ENCODE data around the gene DRGX.
A peak's percentile ranks its signal among the peaks of the same experiment; 100 is the strongest.

Gene DRGX

DNA sequence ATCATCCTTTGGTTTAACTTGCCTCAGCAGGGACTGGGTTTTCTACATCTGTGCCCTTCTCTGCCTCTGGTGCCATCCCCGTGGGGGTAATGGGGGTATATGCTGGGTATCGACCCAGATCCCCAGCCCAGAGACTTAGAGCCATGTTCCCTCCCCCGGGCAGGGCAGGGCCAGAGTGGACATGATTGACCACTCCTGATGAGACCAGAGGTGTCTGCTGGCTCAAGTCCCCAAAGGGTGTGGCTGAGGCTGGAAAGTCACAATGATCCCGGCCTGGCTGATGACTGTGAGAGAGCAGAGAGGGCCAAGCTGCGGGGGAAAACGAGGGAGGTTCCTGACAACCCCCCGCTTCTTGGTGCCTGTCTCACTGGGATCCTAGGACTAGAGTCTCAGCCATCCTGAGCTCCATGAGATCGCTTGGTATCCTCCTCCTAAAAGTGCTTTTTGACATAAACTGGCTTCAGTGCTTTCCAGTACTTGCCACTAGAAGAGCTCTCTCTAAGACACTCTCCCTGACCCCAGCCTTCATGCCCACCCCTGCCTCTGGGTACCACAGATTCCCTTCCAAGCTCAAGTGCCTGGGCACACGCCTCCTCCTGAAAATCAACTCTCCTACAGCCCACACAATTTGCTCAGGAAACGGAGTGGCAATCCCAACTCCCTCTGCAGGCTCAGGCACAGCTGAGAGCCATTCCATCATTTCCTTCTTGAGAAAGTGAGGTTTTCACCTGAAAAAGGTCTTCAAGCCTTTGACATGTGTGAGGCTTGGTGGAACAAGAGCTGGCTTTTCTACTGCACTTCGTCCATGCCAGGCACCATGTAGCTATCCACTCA lies 33.9 kb downstream of the DRGX start:
- no peak for DNase-seq (ENCODE audit: low read depth)

DNA sequence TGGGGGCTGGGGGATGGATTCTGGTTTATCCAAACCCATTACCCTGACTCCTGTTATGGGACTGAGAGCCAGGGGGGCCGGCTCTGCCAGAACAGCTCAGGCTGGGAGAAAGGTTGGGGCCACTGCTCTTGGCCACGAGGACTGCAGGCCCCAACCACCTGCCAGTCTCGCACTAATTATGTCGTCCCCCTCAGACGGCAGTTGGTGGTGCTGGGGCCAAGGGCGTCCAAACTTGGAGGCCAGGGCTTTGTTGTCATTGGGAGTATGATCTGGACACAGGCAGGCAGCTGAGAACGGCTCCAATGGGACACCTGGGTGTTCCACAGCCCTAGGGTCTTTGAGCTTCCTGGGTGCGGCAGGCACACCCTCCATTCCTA lies 34.7 kb downstream of the DRGX start:
- no peak for DNase-seq (ENCODE audit: low read depth)

DNA sequence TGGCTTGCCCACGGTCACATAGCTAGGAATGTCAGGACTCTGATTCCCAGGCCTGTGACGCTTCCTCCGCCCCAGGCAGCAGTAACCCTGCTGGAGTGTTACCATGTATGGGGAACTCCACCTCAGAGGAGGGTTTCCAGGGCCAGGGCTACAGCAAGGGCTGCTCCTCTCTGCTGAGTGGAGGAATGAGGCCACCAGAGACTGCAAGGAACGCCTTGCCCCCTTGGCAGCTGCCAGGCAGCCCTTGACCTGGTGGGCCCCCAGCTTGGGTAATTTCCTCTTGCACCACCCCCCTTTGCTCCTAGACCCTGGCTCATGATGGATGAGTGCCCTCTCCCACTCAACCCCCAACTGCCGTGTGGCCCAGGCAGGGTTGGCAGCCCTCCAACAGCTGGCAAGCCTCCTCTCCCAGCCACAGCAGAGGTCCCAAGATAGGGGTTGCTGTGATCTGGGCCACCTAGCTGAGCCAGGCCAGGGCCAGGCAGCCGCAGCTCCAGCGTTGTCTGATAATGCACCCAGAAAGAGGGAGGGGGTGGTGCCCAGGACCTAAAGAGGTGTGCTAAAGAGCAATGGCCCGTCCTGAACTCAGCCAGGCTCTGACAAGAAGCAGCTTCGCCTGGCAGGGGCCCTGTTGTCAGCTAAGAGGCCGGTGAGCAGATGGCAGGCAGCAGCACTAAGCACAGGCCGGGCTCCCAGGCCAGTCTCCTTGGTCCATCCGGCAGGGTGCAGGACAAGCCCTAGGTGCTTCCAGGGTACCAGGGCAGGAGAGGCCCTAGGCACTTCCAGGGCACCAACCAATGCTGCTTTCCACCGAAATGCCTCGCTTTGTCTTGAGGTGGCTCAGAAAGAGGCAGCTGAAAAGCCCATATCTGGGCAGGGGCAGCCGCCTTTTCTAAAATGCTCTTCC lies 35.4 kb downstream of the DRGX start:
- DNase-seq (ENCODE audit: low read depth), result no peak

DNA sequence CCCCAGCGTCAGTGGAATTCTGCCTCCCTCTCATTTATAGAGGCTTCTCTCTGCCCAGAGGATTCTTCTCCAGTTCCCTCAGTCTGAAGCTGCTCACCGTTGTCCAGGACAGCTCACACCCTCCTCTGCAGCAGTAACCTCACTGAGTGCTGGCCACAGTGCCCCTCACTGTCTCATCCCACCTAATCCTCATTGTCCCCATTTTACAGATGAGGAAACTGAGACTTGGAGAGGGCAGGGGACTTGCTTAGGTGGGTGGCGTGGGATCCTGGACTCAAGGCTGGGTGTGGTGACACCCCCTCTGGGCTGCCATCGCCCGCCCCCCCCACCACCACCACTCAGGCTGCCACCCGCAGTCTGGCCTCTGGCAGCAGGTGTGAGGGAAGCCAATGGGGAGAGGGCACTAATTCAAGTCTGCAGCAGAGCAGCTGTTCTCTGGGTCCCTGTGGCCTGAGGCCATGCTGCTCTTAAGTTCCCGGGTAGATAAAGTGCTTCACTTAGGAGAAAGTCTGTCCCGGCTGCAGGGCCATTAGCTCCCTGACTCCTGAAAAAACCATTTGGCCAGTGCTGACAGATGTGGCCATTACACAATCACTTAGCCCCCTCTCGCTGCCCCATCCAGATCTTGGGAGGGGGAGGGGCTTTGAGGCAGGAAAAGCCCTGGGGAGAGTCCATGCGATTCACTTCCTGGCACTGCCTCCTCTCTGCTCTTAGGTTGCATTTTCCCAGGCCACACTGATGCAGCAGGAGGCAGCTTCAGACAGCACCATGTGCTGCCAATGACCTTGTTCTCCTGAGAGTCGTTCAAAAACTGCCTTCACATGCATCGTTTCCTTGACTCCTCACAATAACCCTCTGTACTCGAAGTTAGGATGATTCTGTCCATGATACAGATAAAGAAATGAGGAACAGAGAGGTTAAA lies 36.3 kb downstream of the DRGX start:
- peak; percentile 3 for DNase-seq (ENCODE audit: low read depth)

DNA sequence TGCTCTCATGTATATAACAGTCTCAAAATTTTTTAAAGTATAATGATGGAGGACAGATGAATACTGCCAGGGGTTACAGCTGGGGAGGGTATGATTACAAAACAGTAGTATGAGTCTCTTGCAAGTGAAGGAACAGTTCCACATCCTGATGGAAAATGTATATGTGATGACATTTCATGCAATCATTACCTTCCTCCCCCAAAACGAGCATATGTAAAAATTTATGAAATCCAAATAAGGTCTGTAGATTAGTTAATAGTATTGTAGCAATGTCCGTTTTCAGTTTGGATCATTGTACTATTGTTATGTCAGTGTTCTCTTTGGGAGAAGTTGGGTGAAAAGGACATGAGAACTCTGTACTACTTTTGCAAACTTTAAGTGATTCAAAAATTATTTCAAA lies 38.0 kb downstream of the DRGX start:
- no peak for DNase-seq (ENCODE audit: low read depth)

DNA sequence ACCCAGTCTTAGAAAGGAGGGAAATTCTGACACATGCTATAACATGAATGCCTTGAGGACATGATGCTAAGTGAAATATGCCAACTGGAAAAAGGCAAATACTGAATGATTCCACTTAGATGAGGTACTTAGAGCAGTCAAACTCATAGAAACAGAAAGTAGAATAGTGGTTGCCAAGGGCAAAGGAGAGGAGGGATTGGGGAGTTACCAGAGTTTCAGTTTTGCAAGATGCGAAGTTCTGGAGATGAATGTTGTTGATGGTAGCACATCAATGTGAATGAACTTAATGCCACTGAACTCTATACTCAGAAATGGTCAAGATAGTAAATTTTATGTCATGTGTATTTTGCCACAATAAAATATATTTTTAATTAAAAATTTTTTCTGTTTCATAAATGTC lies 38.9 kb downstream of the DRGX start:
- DNase-seq (ENCODE audit: low read depth), result no peak

DNA sequence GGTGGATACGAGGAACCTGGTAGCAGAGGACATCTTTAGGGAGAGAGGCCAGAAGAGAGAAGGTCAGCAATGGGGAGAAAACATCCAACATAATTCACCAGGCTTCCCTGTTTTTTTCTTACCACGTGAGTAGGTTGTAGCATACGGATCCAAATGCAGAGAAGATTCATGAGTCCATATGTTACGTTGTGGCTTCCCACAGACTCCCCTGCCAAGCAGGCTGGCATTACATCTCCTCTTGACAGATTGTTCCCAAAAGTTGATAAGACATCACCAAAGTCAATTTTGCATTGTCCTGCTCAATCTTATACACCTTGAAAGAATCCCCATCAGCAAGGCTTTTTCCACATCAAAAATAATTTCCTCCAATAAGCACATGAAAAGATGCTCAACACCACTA lies 39.7 kb downstream of the DRGX start:
- no peak for DNase-seq (ENCODE audit: low read depth)

DNA sequence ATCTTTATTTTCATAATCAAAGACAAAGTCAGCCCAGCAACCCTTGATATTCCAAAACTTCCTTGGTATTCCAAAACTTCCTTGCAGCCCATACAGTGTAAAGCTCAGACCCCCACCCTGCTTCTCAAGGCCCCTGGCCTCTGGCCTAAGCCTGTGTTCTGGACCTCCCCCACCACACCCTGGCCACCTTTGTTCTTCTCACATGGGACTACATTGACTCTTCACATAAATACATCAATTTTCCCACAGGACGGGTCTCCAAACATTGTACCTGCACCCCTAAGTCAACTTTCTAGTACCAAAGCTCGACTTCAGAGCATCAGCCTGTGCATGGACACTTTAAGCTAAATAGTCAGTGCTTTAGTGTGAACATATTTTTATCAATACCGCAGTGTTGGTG lies 40.7 kb downstream of the DRGX start:
- no peak for DNase-seq (ENCODE audit: low read depth)

DNA sequence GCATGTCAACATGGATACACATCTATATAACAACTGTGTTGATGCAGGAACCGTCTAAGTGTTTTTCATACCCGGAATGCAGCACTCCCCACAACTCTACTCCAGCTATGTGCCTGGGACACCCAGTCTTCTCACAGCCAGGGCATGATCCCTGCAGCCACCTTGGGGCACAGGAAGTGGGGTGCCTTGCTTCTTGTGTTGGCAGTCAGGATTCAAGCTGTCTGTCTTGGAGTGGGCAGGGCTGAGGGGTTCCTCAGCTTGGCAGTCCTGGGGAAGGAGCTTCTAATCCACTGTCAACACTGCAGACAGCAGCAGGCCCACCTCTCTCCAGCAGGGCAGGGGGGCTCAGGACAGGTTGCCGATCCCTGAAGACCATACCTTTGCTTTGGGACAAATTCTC lies 41.3 kb downstream of the DRGX start:
- no peak for DNase-seq (ENCODE audit: low read depth)

DNA sequence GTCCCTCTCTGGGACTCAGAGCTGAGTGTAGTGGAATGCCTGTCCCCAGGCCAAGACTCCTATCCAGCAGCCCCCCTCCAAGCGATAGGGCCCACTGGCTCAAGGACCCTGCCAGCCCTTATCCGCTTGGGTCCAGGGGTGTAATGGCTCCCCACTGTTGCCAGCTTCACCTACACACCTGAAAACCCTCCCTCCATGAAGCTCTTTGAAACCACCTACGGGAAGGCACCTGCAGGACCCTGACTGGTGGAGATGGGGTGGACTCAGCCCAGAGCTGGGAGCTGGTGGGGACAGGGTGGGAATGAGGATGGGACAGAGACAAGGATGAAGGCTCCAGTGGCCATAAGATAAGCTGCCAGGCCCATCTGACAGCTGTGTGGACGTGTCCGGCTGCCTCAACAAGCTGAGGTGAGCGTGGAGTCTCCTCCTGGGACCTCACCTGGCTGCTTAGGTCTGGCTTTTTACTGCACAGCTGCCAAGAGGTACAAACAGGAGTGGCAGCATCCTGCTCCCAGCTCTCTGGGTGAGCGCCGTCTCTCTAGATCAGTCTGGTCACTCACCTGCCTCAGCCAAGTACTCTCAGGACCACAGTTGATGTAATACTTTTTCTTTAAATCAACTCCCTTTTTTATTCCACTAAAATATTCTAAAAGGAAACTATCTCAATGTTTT lies 41.9 kb downstream of the DRGX start:
- no peak for DNase-seq (ENCODE audit: low read depth)

DNA sequence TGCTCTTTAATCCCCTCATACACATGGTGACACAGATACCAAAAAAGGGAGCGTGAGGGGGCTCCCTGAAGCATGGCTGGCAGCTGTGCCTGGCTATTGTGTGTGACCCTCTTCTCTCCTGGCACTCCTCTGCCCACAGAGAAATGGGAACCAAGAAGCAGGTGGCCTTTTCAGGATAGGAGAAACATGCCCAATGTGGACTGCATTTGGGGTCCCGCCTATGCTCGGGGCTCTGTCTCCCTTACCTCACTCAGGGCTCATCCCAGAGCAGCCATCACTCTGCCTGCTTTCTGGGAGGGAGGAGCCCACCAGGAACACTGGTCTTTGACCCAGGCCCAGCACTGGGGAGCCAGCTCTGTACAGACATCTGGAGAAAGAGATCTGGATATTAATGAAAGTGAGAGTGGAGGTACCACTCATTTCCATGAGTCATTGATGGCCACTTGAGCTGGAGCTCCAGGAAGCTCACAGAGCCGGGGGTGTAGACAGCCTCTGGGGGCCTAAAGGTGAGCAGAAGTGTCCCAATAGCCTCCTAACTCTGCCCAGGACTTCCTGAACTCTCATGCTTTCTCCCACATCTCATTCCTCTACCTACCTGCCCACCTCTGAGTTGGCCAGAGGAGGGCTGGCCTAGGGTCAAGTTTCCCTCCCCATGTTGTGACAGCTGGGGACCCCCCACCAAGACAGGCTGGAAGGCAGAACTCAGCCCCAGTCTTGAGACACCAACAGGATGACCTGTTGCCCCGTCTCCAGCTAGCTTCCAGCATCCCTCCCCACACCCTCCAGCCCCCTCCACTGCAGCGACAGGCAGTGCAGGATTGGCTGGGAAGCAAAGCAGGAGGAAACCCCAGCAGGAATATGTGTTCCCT lies 42.6 kb downstream of the DRGX start:
- no peak for DNase-seq (ENCODE audit: low read depth)

DNA sequence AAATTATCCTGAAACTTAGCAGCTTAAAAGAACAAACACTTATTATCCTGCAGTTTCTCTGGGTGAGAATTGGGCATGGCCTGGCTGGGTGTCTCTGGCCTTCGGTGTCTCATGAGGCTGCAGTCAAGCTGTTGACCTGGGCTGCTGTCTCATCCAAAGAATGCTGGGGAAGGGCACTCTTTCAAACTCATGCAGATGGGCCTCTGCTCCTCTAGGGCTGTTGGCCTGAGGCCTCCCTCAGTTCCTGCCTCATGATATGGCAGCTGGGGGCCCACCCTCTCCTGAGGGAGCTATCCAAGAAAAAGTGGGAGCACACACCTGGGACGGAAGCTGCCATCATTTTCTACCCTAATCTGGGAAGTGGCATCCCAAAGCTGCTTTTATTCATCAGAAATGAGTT lies 43.6 kb downstream of the DRGX start:
- no peak for DNase-seq (ENCODE audit: low read depth)

DNA sequence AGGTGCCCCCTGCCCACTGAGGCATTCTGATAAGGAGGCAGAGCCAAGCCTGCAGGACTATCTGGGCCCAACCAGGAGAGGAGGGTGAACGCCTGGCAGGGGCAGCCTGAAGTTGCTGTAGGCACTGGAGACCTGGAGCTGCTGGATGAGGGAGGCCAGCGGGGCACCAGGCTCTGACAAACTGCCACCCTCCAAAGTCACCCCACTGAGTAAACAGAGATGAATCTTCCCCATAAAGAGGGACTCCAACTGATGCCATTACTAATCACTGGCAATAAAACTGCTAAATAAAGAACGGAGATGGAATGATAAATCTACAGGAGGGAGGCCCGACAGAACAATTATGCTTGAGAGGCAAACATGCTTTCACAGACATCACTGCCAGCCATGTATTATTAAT lies 44.2 kb downstream of the DRGX start:
- no peak for DNase-seq (ENCODE audit: low read depth)

DNA sequence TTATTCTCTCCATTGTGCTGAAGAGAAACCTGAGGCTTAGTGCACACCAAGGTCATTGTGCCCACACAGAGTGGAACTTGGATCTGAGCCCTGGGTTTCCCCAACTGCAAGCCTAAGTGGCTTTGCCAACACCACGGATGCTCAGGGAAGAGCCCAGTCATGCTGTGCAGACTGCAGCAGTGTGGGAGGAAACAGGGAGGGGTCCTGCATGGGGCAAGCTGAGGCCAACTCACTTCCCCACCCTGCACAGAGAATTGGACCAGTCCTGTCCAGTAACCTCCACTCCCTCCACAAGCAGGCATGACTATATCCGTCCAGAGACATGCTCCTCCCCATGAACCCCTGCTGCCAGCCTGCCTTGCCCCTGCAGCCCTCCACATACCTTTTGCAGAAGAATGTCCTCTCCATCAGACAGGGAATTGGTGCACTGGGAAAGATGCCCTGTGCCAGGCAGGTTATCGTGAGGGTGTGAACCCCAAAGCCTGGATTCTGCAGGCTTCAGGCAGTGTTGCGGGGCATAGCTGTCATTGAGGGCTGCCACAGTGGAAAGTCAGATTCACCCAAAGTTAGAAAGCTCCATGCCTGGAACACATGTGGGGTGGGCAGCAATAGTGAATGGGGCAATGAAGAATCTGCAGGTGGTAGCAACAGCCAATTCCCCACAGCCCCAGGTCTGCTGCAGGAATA lies 44.9 kb downstream of the DRGX start:
- DNase-seq (ENCODE audit: low read depth), result no peak

DNA sequence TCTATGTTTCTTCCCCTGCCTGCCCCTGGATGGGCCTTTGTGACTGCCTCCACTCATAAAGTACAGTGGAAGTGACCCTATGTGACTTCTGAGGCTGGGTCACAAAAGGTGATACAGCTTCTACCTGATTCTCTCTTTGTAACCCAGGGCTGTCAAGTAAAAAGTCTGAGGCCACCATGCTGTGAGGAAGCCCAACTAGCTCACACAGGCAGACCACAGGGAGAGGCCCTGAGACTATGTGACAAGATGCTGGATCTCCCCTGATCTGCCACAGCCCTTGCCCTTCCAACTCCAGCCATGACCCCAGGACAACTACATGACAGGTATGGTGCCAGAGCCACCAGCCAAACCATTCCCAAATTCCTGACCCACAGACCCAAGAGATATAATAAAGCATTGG lies 45.8 kb downstream of the DRGX start:
- DNase-seq (ENCODE audit: low read depth), result no peak

DNA sequence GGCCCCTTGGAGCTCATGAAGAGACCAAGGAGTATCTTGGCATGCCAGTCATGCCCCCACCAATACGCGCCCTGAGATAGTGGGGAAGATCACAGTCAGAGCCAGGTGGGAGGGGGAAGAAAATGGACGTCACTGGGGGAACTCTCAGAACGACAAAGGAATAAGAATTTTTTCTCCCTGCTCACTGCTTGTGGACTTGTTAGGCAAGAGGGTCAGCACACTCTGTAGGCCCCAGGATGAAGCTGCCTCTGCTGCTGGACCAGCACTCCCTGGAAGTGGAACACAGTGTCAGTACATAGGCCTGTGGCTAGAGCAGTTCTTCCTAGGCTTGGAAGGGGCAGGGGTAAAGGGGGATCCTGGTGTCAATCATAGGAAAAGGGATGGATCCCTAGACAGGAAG lies 46.5 kb downstream of the DRGX start:
- DNase-seq (ENCODE audit: low read depth), result no peak

DNA sequence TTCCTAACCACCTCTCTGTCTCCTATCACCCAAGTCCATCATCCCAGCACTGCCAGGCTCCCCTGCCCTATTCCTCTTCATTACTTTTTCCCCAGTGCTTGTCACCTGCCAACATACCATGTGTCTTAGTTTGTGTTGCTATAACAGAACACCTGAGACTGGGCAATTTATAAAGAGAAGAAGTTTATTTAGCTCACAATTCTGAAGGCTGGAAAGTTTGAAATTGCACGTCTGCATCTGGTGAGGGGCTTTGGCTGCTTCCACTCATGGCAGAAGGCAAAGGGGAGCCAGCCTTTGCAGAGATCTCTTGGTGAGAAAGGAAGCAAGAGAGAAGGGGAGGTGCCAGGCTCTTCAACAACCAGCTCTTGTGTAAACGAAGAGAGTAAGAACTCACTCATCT lies 47.3 kb downstream of the DRGX start:
- DNase-seq (ENCODE audit: low read depth), result no peak

DNA sequence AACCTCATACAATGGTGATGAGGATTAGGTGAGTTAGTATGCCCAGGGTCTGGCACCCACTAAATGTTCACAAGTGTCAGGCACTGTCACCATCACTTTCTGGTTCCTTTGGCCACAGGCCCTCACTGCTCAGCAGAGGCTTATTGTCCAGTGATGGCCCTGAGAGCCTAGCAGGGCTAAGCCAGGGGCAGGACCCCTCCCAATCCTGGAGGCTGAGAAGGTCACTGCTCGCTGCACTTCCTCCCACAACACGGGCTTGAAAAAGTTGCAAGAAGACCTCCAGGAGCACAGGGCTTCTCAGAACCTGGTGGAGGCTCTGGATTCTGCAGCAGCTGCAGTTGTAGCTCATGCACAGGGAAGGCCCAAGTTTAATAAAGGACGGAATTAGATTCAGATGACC lies 48.1 kb downstream of the DRGX start:
- DNase-seq (ENCODE audit: low read depth), result no peak

DNA sequence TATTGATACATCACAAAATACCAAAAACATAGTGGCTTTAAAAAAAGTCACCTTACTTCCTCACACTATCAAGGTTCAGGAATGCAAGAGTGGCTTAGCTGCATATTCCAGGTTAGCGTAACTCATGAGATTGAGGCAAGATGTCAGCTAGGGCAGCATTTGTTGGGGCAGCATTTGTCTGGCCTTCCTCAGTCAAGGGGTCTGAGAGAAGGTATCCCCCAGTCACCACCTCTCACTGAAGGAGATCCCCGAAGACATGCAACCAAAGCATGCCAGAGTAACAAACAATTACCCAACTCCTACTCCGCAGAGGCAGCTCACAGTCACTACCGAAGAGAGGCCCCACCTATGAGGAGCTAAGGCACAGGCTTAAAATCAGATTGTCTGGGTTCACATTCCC lies 48.5 kb downstream of the DRGX start:
- no peak for DNase-seq (ENCODE audit: low read depth)

DNA sequence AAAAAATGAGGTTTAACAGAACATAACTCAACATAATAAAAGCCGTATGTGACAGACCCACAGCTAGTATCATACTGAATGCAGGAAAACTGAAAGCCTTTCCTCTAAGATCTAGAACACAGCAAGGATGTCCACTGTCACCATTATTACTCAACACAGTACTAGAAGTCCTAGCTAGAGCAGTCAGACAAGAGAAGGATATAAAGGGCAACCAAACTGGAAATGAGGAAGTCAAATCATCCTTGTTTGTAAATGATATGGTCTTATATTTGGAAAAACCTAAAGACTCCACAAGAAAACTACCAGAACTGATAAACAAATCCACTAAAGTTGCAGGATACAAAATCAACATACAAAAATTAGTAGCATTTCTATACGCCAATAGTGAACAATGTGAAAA lies 51.0 kb downstream of the DRGX start:
- no peak for DNase-seq (ENCODE audit: low read depth)
